Hematopoietic multipotent progenitor cell treated with erythropoietin and hydrocortisone succinate and interleukin-3 and kit ligand, for 15 days (in vitro differentiated cells): ENCODE results near the gene PLCL1.

ENCODE experiments used
- DNase-seq: peaks from one replicate; pipeline ENCODE4 v3.0.0-alpha.2; 2015; ENCODE audit warnings: low spot score

PLCL1 gene

DNA sequence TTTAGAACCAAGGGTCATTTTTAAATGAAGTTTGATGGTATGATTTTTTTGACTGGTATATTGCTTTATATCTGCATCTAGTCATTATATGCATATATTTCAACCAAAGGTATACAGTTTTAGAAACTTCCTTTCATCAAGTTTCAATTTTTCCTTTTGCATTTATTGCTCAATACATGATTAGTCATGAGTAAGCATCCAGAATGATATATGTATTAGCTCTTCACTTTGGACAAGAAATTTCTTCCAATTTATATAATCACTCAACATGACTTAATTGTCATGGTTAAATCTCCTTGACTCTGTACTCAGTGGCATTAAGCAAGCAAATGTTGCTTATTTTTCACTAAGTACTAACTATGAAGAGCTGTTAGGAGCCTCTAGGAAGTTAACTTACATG, 123.6 kb downstream of the PLCL1 start:
- no peak for DNase-seq

DNA sequence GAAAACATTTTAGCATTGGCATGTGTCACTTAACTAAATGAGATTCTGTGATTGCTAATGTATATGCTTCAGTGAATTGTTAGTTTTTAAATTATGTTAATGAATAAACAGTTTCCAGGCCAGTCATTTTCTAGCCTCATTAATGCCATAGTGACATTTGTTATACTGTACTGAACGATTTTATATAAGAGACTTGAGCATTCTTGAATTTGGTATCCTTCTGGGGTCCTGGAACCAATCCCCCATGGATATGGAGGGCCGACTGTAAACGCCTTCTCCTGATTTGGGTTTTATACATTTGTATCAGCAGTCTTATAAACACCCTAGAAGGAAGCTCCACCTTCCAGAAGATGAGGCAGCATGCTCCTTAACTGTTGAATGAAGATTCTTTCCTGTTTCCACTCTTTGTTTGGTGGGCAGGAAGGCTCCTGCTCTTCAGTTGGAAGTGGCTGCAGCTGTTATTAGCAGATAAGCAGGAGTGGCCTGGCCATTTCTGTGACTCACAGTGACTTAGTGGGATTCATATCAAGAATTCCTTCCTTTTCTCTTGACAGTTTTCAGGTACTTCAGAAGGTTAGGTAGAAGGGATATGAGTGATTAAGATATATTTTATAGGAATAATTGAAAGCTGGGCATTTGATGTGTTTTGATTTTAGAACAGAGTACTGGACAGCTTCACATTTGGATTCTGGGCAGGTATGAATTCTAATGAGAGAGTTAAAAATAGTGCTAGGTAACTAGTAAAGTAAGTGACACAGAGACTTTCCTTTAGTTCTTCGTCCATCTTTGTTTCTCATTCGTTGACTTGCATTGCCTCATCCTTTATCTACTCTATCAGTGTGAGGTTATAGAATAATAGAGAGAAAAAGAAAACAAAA, 124.9 kb downstream of the PLCL1 start:
- DNase-seq = no peak

DNA sequence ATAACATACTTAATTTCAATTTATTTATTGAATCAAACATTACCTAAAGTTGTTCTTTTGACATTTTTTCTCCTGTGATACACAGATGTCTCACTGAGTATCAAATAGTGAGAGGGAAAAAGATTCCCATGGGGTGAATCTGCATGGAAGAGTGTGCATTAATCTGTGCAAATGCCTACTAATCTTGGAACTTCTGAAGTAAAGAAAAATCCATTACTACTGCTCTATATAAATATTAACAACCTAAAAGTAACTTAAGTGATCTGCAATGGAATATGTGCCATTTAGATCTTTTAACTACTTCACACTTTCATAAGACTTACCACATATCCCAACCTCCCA, 125.5 kb downstream of the PLCL1 start:
- no peak for DNase-seq

DNA sequence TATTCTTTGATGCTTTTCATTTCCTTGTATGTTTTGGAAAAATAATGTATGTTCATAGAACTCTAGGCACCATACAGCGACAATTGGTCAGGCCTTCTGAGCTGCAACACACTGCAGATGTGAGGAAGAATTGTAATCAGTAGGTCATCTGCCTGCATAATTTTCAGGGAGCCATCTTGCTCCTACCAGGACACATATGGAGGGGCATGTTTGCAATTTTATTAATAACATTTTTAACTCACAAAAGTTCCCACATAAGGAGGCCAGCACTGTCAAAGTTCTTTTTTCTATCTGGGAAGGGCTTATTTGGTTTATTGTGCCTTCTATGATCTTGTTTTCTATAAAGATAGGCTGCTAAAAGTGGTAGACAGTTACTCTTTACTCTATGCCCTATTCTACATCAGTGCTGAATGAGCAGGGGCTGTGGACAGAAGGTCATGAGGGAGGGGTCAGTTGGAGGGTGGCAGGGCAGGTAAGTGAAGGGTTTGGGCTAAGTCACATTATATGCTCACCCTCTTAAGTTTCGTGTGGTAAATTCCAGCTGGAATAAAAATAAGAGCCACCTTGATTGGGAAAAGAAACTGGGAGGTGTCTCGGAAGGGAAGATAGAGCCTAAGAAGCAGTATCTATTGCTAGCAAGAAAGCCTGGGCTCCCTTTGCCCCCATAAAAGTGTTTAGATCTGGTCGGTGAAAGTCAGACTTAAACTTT, 126.3 kb downstream of the PLCL1 start:
- no peak for DNase-seq

DNA sequence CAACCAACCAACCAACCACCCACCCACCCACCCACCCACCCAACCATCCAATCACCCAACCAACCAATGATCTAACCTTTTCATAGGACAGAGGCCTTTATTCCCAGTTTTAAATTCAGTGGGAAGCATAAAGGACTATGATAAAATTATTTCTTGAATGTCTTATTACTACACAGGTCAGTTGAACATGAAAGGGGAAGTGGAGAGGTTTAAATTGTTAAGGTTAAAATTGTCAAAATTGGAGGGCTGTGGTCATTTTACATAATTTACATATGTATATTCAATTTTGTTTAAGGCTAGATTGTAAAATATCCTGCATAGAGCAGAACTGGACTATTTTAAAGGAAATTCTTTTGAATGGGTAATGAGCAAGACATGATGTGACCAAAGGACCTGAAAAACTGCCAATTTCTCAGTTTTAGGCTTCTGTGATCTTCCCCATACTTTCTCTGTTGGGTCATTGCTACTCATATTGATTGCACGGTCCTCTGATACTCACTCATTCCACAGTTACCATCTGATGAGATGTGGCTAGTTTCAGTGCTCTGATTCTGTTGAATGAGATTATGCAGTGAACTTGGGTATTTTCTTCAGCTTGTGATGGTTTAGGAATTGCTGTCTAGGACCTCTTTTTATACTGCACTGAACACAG, 127.4 kb downstream of the PLCL1 start:
- no peak for DNase-seq

DNA sequence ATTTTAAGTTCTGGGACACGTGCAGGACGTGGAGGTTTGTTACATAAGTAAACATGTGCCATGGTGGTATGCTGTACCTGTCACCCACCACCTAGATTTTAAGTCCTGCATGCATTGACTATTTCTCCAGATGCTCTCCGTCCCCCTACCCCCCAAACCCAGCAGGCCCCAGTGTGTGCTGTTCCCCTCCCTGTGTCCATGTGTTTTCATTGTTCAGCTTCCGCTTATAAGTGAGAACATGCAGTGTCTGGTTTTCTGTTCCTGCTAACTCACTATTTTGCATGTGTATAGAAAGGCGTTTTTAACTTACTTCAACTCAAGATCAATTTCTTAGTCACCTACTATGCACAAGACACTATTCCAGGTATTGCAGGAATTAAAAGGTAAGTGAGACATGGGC, 128.0 kb downstream of the PLCL1 start:
- DNase-seq = no peak

DNA sequence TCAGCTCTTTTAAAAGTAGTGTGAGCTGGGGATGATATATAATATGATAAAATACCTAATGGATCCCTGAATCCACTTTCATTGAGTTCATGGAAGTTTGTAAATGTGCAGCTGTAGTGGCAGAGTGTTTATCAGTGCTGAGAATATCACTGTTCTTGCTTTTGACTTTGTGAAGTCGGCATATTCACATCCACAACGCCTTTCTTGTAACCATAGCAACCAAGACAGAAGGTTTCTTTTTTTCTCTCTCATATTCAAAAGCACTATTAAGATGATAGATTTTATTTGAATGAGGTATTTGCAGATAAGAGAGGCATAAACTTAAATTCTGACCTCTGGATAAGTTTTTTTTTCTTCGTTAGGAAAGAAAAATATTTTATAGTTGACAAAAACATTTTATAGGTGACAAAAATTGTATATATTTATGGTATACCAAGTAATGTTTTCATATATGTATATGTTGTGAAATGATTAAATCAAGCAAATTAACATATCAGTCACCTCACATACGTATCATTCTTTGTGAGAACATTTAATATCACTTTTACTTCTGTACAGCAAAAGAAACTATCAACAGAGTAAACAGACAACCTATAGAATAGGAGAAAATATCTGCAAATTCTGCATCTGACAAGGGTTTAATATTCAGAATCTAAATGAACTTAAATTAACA, 130.0 kb downstream of the PLCL1 start:
- DNase-seq = no peak

DNA sequence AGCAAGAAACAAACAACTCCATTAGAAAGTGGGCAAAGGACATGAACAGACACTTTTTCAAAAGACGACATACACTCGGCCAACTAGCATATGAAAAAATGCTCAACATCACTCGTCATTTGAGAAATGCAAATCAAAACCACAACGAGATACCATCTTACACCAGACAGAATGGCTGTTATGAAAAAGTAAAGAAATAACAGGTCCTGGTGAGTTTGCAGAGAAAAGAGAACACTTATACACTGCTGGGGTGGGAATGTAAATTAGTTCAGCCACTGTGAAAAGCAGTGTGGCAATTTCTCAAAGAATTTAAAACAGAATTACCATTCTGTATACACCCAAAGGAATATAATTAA, 130.5 kb downstream of the PLCL1 start:
- no peak for DNase-seq

DNA sequence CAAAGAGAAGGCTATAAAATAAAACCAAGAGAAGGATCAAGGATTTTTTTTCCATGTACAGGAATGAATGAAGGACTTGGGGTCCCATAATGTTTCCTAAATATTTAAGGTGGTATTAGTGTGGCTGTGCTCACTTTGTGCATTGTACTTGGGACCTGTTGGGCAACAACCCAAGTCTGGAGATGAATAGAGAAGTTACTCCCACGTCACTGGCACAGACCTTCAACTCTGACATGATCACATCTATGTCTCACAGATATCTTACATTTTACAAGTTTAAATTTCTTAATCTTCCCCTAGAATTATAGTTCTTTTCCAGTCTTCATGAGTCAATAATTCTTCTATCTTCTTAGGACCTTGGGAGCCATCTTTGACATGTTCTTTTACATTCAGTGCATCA, 133.4 kb downstream of the PLCL1 start:
- no peak for DNase-seq

DNA sequence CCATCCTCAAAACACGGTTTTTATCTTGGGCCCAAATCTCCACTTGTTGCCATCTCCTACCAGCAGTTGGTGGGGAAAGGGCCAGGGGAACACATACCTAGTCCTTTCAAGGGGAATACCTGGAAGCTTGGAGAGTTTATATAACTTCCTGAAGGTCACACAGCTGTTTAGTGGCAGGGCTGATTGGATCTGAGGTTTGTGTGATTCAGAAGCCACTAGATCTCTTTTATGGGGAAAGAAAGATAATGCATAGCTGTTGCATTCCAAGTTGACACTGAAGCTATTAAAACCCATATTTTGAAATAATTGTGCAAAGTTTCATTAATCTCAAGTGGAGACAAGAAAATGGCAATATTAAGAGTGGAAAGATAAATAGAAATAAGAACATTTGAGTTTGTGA, 134.2 kb downstream of the PLCL1 start:
- DNase-seq = no peak

DNA sequence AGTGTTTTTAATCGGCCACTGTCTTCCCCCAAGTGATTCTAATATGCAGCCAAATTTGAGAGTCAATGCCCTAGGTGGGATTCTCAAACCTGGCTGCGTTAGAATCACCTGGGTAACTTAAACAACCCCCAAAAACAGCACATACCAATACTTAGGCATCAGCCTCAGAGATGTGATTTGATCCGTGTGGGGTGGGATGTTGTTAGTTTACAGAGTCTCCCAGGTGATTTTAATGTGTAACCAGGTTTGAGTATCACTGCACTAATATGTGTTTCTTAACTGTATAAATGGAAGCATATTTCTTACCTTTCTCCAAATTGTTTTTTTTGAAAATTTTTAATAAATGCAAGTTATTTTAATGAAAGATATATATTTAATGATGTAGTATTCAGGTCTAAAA, 135.4 kb downstream of the PLCL1 start:
- no peak for DNase-seq

DNA sequence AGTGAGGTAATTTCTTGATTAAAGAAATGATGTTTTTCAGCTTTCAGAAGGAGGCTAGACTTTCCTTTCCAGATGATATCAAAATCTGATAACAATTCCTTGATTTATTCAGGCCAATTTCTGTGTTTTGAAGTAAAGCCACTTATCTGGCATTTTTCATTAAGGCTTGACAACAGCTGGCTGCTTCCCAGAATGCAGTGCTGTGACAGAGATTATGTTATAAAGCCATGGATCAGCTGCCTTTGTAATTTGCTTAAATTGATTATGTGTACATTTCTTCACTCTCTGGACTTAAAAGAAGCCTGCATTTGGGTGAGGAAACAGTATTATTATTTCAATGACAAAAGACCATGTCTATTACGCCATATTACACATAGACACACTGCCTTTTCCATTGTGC, 136.0 kb downstream of the PLCL1 start:
- no peak for DNase-seq

DNA sequence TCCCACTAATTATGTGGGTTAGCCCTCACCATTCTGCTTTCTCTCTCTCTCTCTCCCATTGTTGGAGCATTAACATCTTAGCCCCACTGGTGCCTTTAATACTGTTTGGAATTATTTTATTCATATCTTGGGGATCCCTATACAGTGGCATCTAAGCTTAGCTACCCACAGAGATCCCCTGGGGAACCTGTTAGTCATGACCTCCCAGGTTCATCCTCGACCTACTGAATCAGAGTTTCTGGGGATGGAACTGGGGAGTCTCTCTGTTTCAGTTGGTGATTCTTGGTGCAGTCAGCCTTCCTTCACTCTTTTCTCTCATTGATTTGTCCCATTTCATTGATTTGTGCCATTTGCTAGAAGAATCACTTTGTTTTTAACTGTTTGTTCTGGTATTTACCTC, 137.3 kb downstream of the PLCL1 start:
- DNase-seq = no peak

DNA sequence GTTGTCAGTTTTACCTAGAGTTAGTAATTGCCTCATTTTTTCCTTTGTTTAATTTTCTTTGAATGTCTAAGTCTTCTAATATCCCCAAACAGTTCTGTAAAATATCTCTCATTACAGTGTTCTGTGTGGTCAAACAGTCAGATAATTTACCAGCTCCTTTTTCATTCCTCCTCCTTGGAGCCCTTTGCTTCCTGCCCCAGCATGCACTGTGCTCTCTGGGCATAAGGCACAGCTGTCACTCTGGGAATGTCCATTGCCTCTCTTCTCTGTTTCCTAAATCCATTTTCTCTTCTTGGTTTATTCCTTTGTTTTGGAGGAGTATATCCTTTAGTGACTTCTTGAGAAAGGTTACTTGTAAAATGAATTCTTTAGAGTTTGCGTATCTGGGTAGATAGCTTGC, 139.3 kb downstream of the PLCL1 start:
- no peak for DNase-seq

DNA sequence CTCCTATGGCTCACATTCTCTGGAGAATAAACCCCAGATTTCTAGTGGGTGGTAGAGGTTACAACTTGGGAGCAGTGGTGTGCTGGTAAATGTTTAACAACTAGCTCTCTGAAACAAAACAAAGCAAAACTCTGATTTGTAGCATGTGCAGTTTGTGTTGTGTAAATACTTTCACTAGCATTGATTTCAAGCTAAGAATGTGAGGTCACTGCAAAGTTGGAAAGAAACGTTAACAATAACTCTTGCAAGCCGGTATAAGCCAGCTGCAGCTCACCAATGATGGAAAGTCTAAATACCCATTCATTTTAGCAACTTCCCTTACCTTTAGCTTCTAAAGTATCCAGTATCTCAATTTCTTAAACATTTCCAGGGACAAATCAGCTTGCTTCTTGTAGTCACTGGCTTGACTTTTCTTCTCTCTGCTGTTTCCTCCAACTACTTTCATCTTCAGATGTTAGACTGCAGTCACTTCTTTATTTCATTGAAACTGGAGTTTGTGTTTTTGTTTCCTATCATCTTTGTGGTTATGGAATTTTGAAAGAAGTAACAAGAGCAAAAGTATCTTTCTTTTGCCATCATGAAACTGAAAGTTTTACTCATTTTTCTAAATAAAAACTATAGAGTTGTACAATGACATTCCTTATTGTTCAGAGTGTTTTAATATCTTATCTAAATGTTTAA, 140.2 kb downstream of the PLCL1 start:
- no peak for DNase-seq

DNA sequence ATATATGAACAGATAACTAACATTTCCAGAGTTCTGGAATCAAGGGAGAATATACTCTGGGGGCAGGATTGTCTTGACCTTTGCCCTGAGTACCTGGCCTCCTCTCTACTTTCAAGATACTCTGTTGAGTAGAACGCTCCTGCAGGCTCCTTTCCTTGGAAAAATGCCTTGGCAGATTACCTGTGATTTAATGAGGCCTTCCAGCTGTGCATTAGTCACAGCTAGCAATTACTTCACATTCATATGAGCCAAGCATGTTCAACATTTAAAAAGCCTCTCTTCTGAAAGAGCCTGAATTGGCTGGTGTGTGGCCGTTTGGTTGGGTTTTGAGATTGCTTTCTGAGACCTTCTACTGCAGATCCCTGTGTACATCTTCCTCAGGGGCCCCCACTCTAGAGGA, 142.2 kb downstream of the PLCL1 start:
- DNase-seq = no peak

DNA sequence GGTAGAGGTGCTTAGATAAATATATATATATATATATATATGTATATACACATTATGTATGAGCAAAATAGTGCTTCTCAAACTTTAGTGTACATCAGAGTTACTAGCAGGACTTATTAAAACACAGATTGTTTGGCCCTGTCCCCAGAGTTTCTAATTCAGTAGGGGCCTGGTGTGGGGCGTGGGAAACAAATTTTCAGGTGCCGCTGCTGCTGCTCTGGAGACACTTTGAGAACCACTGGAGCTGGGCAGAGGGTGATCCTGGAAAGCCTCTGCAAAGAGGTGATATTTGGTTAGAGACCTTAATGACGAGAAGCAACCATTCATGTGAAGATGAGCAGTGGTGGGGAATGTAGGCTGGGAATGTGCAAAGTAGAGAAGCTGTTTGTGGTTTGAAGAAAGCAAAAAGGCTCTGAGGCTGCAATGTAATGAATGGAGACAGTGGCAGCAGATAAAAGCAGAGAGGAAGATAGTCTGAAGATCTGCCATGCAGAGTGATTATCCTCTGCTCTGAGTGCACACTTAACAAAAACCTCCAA, 142.9 kb downstream of the PLCL1 start:
- DNase-seq = no peak

DNA sequence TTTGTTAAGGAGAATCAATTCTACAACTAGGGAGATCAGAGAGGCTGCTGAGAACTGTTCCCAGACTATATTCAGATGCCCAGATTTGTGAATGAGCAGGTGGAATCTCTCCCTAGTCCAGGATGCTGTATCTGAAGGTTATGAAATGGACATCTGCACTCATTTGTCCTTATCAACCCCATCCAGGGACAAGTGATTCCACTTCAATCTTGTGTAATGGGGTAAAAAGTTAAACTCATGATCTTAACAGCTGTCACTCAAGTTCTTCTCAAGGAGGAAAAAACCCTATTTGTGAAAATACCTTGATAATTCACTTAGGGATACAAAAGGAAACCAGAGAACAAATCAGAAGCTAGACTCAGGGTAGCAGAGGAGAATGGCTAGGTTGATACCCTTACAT, 144.8 kb downstream of the PLCL1 start:
- no peak for DNase-seq

DNA sequence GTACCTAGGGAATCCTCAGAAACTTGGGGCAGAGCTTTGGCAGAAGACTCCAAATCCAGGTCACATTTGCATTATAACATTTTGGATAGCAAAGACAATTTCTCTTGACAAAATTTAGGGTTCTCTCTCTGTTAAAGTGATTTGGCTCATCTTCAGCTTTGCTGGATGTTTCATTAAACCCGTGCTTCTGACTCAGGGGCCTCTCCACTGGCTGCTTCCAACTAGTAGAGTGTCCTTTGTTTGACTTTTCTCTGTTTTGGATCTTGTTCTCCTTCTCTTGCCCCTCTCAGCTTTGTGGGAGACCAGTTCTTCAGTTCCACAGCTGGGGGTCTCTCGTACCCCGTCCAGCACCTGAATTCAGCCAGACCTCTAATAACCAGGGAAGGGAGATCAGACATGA, 145.6 kb downstream of the PLCL1 start:
- DNase-seq = no peak

DNA sequence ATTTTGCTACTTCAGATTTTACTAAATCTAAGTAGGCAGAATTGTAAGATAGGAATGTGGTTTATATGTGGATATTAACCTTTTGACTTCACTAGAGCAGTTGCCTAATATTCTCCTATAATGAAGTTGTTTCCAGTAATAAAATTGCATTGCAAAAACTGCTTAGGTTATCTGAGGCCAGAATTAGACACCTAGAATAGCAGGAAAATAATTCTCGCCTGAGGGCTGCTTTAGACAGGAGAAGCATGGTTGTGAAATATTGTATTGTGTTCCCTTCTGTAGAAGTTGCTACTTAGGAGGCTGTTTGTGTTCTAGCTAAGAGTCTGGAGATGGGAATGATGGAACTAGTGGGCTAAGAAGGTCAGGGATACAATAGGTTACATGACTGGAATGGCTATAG, 146.3 kb downstream of the PLCL1 start:
- DNase-seq = no peak

DNA sequence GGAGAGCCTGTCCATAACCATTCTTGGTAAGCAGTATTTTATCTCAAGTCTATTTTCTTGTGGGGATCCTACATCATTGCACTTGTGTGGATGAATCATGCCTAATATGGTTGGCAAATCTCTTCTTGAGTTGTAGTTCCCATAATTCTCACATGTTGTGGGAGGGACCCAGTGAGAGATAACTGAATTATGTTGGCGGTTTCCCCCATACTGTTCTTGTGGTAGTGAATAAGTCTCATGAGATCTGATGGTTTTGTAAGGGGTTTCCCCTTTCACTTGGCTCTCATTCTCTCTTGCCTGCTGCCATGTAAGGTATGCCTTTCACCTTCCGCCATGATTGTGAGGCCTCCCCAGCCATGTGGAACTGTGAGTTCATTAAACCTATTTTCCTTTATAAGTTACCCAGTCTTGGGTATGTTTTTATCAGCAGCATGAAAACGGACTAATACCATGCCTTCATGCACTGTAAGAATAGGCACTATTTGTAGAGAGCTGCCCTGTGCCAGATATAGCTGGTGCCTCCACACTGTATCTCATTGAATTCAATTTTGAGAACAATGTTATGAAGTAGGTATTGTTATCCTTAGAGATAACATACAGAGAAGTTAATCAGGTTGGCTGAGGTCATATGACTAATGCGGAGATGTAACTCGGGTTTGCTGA, 148.3 kb downstream of the PLCL1 start:
- DNase-seq = no peak
